DMS 273 treated with DMSO at 0.1 percent for 48 hours (cell line): ENCODE data around the gene FXYD5.

ENCODE experiments used
- DNase-seq: peaks from one replicate; lab custom pipeline; 2025; lab: John Stamatoyannopoulos, UW

FXYD5 gene

DNA sequence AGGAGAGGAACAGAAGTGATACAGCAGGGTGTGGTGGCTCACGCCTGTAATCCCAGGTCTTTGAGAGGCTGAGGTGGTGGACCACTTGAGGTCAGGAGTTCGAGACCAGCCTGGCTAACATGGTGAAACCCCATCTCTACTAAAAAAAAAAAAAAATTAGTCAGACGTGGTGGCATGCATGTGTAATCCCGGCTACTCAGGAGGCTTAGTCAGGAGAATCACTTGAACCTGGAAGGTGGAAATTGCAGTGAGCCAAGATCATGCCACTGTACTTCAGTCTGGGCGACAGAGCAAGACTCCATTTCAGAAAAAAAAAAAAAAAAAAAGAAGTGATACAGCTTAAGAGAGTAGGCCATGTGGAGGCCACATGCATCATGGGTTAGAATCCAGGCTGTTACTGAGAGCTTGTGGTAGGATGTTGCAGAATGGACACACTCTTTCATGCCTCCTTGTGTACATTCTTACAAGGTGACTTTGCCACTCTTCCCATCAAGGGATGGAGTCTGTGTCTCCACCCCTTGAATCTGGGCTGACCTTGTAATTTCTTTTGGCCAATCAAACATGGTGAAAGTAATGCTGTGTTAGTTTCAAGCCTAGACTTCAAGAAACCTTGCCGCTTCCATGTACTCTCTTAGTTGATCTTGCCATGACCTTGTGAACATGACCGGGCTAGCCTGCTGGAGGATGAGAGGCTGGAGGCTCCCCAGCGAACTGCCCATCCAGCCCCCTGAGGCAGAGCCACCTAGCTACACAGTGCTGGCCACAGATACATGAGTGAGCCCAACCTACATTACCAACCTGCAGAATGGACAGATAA is 61.7 kb downstream of the FXYD5 start:
- DNase-seq, result no peak

DNA sequence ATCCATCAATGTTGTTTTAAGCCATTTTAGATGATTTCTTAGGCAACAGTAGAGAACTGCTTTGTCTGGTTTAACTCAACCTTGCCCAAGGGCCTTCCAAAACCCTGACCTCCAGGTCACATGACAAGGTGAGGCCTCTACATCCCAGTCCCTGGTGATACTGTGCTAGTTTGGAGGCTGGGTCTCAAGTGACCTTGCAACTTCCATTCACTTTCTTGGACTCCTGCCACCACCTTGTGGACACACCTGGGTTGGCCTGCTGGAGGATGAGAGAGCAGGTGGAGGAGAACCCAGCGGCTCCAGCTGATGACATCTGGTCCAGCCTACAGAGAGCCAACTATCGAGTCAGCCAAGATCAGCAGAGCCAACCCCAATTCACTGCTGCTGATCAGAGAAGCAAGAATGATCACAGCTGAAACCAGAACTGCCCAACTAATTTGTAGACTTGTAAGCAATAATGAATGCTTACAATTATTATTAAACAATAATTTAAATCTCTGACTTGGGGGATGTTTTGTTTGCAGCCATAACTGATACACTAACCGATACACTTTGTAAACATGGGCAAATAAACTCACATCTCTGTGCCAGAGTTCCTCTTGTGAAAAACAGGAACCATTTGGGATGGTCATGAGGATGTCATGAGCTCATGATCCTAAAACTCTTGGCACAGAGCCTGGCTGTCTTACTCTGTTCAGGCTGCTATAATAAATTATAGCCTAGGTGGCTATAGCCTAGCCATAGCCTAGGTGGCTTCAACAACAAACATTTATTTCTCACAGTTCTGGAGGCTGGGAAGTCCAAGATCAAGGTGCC is 62.5 kb downstream of the FXYD5 start:
- no peak for DNase-seq

DNA sequence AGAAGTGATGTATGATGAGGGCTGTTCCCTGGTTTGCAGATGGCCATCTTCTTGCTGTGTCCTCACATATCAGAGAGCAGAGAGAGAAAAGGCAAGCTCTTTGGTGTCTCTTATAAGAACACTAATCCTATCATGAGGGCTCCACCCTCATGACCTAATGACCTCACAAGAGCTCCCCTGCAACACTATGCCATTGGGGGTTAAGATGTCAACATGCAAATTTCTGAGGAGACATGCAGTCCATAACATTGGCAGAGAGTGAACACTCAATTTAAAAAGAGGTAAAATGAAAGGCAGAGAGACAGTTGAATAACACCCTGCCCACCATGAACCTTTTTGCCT is 63.1 kb downstream of the FXYD5 start:
- no peak for DNase-seq

DNA sequence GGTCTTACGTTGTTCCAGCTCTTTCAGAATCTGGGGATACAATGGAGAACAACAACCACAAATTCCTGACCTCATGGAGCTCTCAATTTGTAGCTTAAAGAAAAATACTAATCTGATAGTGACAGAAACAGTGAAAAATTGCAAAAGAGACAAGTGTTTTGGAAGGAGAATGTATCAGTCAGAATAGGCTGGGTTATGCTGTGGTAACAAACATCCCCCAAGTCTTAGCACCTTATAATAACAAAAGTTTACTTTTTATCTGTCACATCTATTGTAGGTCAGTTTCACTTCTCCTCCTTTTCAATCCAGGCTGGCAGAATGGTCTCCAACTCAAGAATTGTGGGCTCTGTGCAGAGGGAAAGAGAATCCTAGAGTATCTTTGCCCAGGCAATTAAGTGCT is 64.5 kb downstream of the FXYD5 start:
- DNase-seq, result no peak
